Astrocyte of the spinal cord (primary cell): ENCODE results near the gene DCTN1.
A peak's percentile ranks its signal among the peaks of the same experiment; 100 is the strongest.
"Not testable (repeated sequence)": the region's sequence is repeated elsewhere in the genome, so short reads cannot be mapped to it uniquely, and the experiment has no call there.

ENCODE experiments used
- DNase-seq: peaks from one replicate; pipeline ENCODE4 v3.0.0; 2011; ENCODE audit warnings: low read depth, low spot score
- H3K4me3 ChIP-seq: 2 replicates; pipeline ENCODE4 v1.5.1; 2011; ENCODE audit warnings: low read depth, mild to moderate bottlenecking, low read length, moderate library complexity
- CTCF ChIP-seq: IDR thresholded peaks from 2 replicates; pipeline ENCODE4 v1.5.1; 2012; ENCODE audit warnings: low read depth, mild to moderate bottlenecking, low read length, inconsistent platforms
- in situ Hi-C: cut with HindIII; loops from 2 replicates; pipeline ENCODE4 v1.10.0; 2017; ENCODE audit warnings: low sequenced_read_pairs

The DCTN1 gene

GRCh38 chr2:74424139-74424992, 44.3 kb upstream of the DCTN1 start:
- H3K4me3 ChIP-seq = no peak overlapping the region
- in situ Hi-C loops = no loop called here
- DNase-seq = no peak
- TF ChIP-seq CTCF = no peak

- DNase-seq = no peak
- H3K4me3 ChIP-seq = no peak overlapping the region
- in situ Hi-C loops = no loop called here
- TF ChIP-seq CTCF = no peak
Measured at GRCh38 chr2:74423231-74424095, 43.4 kb upstream of the DCTN1 start.

GRCh38 chr2:74421221-74421870, 41.2 kb upstream of the DCTN1 start, which contains the start of the genes C2orf81 and WDR54:
TSS of gene C2orf81 (minus strand) at chr2:74421619. CDS start at chr2:74421560, 59 bp downstream.
TSS of gene WDR54 (plus strand) at chr2:74421730. CDS start at chr2:74422154, 424 bp downstream.
- DNase-seq = peak; percentile 87
- peak within 1 kb of the TSS; percentile 84 for H3K4me3 ChIP-seq
- in situ Hi-C loops = no loop called here
- TF ChIP-seq CTCF = no peak

- H3K4me3 ChIP-seq = peak overlapping the region; percentile 84
- in situ Hi-C loops, DNase-seq: not testable (repeated sequence)
Measured at GRCh38 chr2:74420443-74421103, 40.5 kb upstream of the DCTN1 start.

- no peak for DNase-seq
- in situ Hi-C loops = no loop called here
- no peak for TF ChIP-seq CTCF
Measured at GRCh38 chr2:74420006-74420405, 39.9 kb upstream of the DCTN1 start.

GRCh38 chr2:74419345-74419744, 39.2 kb upstream of the DCTN1 start:
- no peak overlapping the region for H3K4me3 ChIP-seq
- no peak for DNase-seq
- no peak for TF ChIP-seq CTCF
- in situ Hi-C loops = no loop called here

More at GRCh38 chr2:74420006-74420405, 39.9 kb upstream of the DCTN1 start:
- no peak overlapping the region for H3K4me3 ChIP-seq
